Esophagus mucosa (tissue), 1 donor: ENCODE data around the gene CDH4. TPM values are rescaled to one million over a fixed set of nuclear protein-coding genes. Genes with fewer than 3 reads are reported as not detected.

Experiments
- ATAC-seq: fragments of 200-7000 bp; cut with Tn5 transposase; one replicate; pipeline ENCODE4 v1.9.1; 2020
- total RNA-seq: library from RNA; stranded (reverse); gene quantifications from one replicate; pipeline ENCODE4 v1.2.4, GENCODE V29; 2023
- donor health status: DM: yes; HTN: yes; CAD: no.

The CDH4 gene
- total RNA-seq, 1 donor from 2014 or later: not detected

DNA sequence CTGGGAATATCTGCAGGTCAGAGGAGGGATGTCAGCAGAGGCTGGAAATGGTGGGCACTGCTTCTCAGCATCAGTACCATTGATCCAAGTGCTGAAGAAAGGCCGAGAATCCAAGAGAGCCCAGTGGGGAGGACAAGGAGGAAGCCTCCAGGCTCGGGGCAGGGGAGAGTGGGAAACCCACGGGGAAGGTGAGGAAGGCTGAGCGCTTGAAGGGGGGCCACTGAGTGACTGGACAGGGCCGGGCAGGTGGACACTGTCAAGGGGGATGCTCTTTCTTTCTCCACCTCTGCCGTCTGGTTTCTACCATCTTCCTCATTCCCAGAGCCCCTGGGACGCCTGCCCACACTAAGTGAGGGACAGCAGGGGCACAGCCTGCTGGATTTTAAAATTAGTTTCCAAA is 335.0 kb downstream of the CDH4 start:
- no peak for ATAC-seq

DNA sequence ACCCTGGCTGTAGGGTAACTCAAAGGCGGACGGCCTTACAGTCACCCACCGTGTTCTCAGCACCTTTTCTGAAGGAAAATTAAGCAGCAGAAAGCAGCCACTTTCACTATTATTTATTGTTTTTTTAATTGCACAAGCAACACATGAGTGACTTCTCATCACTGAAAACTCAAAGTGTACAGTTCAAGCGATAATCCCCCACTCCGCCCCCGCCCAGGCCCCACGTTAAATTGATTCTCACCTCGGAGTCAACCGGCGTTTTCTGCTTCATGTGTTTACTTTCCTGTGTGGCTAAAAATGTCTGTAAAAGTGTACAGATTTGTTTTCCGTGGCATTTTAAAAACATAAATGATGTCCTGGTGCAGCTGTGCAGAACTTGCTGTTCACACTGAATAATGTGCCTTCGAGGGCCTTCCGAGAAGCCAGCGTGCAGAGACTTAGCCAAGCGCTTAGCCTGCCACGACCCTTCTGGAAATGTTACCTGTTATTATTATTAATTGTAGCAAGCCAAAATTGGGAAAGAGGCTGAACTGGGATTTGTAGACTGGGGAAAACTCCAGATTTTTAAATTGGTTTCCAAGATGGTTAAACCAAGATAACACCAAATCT is 335.7 kb downstream of the CDH4 start:
- ATAC-seq: no peak

DNA sequence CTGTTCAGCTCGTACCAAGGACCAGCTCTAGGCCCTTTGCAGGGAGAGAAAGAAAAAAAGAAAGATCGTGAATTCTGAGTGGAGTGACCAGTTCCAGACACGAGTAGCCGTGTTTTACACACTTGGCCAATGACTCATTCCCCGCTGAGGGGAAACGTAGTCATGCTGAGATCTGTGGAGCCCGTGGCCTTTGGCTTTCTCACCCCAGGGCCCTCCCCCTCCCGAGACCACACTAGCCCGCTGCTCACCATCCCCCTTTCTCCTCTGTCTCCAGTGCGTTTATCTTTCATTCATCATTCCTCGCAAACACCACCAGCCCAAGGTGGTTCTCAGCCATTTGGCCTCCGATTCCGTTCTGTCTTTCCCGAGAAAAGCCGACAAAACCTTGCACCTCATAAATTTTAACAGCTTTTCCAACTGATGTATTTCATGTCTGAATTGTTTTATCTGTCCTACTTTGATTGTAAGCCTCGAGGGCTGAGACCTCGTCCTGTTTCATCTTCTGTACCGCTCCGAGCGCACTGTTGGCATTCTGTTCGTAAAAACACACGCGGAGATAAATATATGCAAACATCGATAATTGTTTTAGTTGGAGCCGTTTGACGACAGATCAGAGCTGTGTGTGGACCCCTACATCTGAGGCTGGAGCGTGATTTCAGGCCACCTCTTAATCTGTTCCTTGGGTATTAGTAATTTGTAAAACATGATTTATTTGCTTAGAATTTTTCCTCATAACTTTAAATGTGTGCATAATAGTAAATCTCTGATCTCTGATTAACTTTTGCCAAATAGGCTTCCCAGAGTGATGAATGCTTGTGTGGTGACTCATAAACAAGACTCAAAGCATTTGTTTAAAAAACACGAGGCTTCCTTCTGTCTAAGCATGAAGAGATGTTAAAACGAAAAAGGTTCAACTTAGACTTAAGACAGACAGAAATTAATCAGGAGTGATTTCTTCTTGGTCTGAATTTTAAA is 336.6 kb downstream of the CDH4 start:
- ATAC-seq: no peak

DNA sequence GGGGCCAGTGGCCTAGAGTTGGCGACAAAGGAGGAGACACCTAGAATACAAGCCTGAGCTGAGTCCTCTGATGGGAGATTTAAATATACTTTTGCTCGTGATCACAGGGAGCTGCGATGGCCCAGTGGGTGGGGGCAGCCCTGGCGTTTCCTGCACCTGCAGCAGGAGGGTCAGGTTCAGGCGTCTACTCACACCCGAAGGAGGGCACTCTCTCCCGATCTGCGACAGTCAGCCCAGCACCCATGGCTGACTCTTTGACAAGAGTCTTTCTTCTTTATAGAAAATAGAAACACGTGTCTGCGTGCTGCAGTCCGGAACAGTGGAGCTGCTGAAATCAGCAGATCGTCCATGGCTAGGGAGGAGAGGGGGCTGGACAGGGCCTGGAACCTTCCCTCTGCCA is 338.2 kb downstream of the CDH4 start:
- no peak for ATAC-seq

DNA sequence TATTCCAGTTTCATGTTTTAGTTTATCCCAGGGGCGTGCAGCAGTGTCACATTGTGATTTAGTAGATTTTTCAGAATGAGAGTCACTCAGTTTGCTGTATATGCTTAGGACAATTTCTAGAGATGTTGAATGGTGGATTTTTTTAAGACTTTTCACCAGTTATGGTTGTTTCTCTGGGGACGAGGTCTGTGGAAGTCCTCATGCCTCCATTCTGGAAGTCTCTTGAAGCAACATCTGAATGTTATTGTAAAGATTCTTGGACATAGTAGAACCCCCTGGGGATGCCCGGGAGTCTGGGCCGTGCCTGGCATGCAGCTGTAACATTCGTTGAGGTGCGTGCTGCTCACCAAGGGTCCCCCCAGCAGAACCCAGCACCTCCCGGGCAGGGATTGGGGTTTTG is 341.5 kb downstream of the CDH4 start:
- no peak for ATAC-seq

DNA sequence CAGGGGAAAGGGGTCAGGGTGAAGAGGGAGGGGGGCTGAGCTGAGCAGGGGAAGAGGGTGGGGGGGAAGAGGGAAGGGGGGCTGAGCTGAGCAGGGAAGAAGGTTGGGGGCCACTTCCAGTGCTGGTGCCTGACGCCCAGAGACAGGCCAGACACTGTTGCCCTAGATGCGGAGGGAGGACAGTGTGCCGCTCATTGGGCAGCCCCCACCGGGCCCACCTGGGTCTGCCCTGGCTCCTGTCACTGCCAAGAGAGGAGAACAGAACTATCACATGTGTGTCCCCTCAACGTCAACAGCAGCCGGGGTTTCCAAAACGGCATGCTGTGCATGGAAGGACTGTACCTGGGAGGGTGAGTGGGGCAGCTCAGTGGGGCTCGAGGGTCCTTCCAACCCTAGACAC is 342.1 kb downstream of the CDH4 start:
- no peak for ATAC-seq

DNA sequence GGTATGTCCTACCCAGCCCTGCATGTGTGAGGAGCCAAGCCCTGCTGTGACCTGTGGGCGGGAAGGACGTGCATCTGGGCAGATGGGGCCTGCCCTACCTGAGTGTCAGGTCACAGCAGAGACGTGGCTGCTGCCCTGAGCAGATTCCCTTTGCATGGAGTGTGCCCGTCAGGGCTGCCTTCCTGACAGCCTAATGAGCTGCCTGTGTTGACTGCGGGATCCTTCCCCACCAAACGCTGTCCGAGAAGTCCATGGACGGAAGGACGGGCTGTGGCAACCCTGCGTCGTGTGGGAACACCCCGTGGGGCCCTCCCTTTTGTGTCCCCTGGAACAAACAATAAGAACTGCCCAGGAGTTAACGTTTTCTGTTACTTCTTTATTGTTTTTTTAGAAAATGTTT is 343.2 kb downstream of the CDH4 start:
- no peak for ATAC-seq

DNA sequence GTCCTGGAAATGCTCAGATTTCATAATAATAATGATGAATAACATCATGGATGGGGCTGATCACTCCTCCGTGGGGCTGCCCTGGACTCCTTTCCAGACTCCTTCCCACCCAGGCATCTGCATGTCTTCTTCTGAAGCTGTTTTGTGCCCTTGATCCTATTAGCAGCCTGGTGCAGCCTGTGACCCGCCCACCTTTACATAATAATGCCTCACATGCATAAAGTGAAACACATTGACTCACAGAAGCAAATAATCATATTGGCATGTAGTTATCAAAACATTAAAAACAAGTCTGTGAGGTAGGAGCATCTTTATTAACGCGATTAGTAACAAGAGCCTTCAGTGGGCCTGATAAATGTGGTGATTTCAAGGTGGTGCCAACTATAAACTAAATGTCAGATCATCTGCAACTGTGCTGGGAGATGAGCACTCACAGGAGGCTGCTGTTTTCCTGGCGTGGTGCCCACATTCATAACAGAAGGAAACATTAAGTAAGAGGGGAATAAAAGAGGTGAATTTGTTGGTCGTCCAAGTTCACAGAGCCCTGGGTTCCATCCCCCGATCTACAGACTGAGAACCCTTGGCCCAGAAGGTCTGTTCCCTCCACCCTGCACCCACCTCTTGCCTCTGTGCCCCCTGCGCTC is 344.7 kb downstream of the CDH4 start:
- no peak for ATAC-seq

DNA sequence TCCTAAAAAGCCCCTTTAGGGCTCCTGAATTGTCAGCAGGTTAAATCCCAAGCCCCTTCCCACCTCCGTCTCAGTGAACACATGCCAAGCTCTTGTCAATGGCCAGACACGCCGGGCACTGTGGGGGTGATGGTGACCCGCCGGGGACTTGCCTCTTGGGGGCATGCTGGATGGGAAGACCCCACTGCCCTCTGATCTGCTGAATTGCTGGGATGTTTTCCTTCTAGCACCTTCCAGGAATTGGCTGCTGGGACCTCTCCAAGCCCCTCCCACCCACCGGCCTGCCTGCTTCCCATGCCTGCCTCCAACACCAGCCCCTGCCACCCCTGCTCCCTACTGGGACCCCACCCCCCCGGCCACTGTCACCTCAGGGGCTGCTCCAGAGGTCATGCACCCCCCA is 345.9 kb downstream of the CDH4 start:
- ATAC-seq: no peak

DNA sequence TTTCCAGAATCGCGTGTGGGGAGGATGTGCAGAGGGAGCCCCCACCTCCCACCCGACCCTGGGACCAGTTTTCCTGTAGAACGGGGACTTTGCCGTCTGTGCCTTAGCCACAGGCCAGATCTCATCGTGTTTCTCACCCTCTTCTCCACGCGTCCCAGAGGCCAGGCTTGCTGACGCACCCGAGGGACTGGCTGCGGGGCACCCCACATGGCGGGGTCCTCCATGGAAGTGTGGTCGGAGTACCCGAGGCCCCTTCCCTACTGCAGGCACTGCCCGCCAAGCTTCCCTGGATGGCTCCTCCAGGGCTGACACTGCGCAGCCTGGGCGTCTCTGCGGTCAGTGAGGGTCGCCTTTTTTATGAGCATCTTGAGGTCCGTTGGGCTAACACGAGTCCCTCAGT is 346.5 kb downstream of the CDH4 start:
- no peak for ATAC-seq

DNA sequence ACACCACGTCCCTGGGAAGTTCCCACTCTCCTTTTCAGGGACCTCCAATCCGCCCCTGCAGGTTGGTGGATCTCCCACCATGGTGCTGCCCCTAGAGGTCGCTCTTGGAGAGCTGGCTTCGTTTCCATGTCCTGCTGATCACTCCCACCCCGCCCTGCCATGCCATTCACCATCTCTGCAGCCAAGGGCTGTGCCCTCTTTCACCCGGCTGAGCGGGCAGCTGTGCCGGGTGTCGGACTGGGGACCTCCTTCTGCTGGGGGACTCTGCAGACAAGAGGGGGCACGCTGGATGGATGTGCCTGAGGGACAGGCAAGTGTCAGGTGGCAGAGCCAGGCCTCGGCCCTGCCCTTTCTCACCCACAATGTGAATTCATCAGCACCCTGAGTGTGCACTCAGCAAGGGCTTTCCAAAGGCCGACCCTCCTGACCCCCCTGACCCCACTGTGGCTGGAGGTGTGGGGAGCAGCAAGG is 347.0 kb downstream of the CDH4 start:
- no peak for ATAC-seq

DNA sequence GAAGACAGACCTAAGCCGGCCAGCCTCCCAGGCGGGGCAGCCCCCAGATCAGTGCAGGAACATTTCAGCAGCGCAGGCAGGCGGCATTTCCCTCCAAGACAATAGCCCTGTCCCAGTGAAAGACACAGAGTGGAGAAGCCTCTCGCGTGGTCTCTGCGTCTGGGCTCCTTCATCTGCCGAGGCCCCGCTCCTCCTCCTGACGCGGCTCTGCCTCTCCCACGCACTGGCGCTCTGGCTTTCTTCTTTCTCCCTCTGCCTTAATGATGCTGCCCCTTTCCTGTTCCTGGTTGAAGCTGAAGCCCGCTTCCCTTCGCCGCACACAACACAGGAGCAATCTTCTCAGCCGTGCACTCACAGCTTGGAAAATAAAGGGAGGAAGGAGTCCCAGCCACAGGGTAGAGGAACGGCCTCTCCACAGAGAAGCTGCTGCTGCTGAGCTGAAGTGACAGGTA is 347.5 kb downstream of the CDH4 start:
- ATAC-seq: no peak

DNA sequence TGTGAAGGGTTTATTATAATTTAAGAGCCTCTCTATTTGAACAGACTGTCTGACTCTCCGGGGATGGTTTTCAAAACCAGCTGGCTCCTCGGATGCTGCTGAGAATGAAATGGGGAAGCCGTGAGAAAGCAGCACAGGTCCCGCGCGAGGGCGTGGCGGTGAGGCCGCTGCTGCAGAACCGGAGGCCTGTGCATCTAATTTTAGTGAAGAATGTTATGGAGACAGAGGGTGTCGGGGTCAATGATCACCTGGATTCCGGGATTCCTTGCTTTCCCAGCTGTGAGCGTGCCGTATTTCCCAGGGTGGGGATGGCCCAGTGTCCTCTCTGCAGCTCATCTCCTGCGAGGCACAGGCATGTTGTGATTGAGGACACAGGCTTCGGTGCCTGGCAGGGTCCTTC is 348.0 kb downstream of the CDH4 start:
- ATAC-seq: no peak

DNA sequence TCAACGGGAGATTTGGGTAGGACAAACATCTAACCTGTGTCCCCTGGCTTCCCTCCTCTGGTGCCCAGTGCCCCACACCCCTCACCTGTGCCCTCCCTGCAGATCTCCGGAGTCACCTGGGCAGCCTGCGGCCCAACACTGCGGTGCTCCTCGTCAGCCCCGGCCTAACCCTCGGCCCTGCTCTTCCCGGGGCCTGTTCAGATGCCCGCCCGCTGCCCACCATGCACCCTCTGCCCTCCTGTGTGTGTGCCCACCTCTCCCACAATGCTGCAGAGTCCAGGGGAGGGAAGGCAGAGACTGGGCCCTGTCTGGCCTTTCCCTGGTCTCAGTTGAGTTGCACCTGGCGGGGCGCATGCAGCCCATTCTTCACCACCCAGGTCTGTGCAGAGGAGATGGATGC is 349.3 kb downstream of the CDH4 start:
- ATAC-seq: no peak

DNA sequence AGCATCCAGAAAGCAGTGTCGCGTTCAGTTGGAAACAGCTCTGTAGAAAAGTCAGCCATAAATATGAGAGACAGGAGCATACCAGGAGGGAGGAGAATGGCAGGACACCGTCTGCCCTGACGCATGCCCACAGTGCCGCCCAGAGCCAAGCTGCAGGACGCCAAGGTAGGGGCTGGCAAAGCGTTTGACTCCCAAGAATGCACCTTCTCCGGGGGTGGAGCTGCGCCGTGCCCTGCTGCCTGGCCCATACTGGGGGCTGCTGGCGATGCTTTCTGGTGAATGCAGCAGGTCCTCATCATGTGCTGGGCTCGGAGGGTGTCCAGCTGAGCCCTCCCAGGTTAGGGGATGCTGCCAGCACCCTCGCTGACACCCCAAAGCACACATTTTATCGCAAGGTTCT is 349.8 kb downstream of the CDH4 start:
- no peak for ATAC-seq

DNA sequence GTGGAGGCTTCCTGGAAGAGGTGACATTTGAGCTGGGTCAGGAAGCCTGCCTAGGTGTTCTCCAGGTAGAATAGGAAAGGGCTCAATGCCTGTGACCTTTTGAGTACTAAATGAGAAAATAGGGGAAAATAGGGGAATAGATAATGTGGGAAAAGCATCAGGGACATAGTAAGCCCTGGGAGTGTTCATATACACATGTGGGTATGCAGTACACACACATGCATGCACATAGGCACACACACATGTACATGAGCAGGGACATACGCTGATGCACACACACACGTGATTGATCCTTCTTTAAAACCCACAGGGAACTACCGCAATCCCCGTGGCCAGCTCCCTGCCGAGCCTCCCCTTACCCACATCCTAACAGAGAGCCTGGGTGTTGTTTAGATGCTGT is 351.7 kb downstream of the CDH4 start:
- no peak for ATAC-seq

DNA sequence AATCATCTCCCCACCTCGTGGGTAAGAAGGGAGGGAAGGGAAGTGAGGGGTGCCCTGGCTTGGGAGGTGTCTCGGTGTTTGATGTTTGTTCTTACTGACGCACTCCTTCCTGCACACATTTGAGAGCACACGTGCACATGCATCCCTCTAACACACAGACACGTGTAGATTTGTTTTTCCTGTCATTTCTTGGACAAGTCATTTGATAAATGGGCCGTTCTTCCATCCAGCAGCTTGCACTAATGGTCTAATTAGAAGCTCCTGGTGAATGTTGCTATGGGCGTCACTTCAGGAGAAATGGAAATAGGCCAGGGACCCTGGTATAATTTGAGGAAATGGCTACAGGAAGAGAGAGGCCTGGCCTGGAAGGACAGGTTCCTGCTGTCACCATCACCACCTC is 352.5 kb downstream of the CDH4 start:
- no peak for ATAC-seq

DNA sequence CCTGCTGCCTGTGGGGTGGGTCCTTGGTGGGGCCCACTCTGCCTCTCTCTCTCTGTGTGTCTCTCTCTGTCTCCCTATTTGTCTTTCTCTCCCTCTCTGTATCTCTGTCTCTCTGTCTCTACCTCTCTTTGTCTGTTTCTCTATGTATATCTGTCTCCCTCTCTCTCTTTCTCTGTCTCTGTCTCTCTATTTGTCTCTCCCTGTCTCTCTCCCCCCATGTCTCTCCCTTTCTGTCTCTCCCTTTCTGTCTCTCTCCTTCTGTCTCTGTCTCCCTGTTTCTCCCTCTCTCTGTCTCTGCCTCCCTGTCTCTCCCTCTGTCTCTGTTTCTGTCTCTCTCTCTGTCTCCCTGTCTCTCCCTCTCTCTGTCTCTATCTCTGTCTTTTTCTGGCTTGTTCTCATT is 353.2 kb downstream of the CDH4 start:
- ATAC-seq: no peak

DNA sequence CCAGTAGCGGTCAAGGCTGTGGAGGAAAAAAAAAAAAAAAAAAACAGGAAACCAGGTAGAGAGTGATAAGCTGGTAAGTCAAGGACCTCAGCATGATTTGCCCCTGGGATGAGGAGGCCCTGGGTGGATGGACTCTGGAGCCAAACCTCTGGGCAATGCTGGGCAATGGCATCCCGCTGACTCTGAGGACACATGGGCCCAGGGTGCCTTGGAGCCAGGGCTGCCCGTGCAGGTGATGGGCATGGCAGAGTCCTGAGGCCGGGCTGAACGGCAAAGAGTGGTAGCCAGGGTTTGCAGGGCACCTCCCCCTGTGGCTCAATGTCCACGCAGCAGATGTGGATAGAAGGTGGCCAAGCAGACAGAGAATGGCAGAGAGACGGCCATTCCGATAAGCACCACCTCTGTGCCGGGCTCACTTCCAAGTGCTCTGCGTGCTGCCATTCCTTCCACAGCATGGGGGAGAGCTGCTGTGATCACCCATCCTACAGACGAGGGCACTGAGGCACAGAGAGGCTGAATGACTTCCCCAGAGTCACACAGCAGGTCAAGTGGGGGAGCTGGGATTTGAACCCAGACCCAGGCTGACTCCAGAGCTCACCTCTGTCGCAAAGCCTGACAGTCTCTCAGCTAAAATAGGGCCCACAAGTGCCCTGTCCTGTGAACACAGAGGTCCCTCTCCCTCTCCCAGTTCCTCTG is 353.9 kb downstream of the CDH4 start:
- no peak for ATAC-seq

DNA sequence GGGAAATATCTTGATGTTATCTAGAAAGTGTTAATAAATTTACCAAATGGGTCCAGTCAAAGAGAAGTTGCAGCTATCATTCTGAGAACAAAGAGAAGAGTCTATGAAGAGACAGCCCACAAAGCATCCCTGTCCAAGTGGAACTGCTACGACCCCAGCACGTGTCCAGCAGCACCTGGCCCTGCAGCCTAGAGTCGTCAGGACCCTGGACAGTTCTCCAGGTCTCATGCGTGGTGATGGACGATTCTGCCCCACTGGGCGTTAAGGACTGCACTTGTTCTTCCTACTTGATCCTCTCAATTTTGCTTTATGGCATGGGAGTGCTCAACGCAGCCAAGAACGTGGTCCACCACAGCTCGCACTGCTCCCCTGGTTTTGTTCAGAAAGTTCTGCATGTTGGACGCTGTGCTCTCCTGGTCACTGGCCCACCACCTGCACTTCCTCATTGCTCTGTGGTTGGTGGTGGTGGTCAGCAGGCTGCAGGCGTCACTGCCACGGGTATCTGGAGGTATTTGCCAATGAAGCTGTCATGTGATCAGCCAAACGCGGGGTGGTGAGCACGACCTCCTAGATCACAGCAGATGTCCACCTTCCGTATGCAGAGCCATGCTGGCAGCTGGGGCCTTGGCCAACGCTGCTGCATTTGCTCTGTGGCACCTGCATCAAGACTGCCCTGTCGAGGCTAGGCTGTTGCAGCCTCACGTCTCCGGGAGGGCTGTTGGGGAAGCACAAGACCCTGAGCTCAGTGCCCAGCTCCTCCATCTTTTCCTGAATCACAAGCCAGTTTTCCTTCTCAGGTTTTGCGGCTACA is 356.4 kb downstream of the CDH4 start:
- no peak for ATAC-seq

DNA sequence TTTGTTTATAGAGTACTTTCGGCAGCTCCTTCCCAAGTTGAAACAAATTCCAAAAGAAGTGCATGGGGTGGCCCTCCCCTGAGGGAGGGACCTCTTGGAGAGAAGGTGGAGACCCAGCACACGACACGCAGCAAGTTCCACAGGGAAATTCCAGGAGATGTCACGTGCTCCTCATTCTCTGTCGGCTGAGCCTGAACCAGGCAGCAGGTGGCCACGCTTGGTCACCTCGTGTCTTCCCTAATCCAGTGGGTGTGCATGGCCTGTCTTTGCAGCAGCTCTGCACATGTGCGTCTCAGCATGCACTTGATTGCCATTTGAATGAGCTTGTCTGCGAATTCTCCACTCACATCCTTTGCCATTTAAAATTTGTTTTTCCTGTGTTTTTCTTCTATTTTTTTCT is 357.4 kb downstream of the CDH4 start:
- ATAC-seq: no peak
